GM12878 (cell line): ENCODE results near the gene TSC22D4. TPM values are rescaled to one million over a fixed set of nuclear protein-coding genes. Genes with fewer than 3 reads are reported as not detected.

ENCODE experiments used
- ATAC-seq: fragments of 200-7000 bp; cut with Tn5 transposase; 3 replicates; pipeline ENCODE4 v1.9.1; 2020; ENCODE audit warnings: mild to moderate bottlenecking, moderate library complexity
- BruUV-seq: library from RNA; stranded (reverse); fragments of 400-500 nt; replicated peaks from 2 replicates; lab custom pipeline; 2021; lab: Mats Ljungman, UMichigan
- CTCF ChIA-PET: fragments of 300-600 bp; sonication (Branson Sonifier 250); formaldehyde crosslinking; extraction: SDS; loops from one replicate; lab custom pipeline; 2021; ENCODE audit warnings: inconsistent platforms; lab: Yijun Ruan, JAX
- POLR2A ChIA-PET: fragments of 350-600 bp; formaldehyde crosslinking; extraction: SDS; loops from one replicate; lab custom pipeline; 2021; ENCODE audit warnings: inconsistent platforms; lab: Charles Lee
- RAD21 ChIA-PET: fragments of 300-600 bp; sonication (Branson Sonifier 250); formaldehyde crosslinking; loops from one replicate; lab custom pipeline; 2023; ENCODE audit warnings: antibody characterized with exemption; ENCODE audit not compliant: unreplicated experiment; lab: Charles Lee
- SMC1A ChIA-PET: fragments of 300-600 bp; sonication (Branson Sonifier 250); formaldehyde crosslinking; loops from one replicate; lab custom pipeline; 2023; ENCODE audit not compliant: unreplicated experiment, uncharacterized antibody; lab: Charles Lee
- DNase-seq: peaks from one replicate; pipeline ENCODE4 v3.0.0-alpha.2; 2011; ENCODE audit warnings: low read depth, low spot score
- FAIRE-seq: peaks from 3 replicates; lab custom pipeline; 2011; peaks lifted over from hg19 to GRCh38; lab: Jason Lieb, UNC
- H2AFZ ChIP-seq: 2 replicates; pipeline ENCODE4 v1.6.0; 2011; ENCODE audit warnings: low read depth, low read length, control low read depth; ENCODE audit not compliant: control insufficient read depth
- H3K27ac ChIP-seq: 2 replicates; pipeline ENCODE4 v1.5.1; 2011; ENCODE audit warnings: control low read depth; ENCODE audit not compliant: control insufficient read depth, insufficient read depth
- H3K27me3 ChIP-seq, 2 experiments: replicated peaks in 1 of 2; 2 replicates each; pipeline versions ENCODE4 v1.6.0 to v1.6.1; 2011; ENCODE audit warnings: low read length in 1 of 2; ENCODE audit not compliant: control insufficient read depth in 2 of 2, insufficient read depth in 2 of 2
- H3K36me3 ChIP-seq, 2 experiments: 2 replicates each; pipeline ENCODE4 v1.5.1; 2011; ENCODE audit warnings: low read length in 1 of 2; ENCODE audit not compliant: control insufficient read depth in 2 of 2, insufficient read depth in 2 of 2
- H3K4me1 ChIP-seq: 2 replicates; pipeline ENCODE4 v1.6.1; 2011; ENCODE audit warnings: mild to moderate bottlenecking, low read length, moderate library complexity, mixed read lengths; ENCODE audit not compliant: control insufficient read depth, insufficient read depth
- H3K4me2 ChIP-seq: 2 replicates; pipeline ENCODE4 v1.6.0; 2011; ENCODE audit warnings: control low read depth; ENCODE audit not compliant: control insufficient read depth, insufficient read depth
- H3K4me3 ChIP-seq: fragments of 200-600 bp; sonication (generic); 2 replicates; pipeline ENCODE4 v1.5.1; 2016
- H3K79me2 ChIP-seq: 2 replicates; pipeline ENCODE4 v1.6.0; 2011; ENCODE audit warnings: low read length; ENCODE audit not compliant: control insufficient read depth, insufficient read depth
- H3K9ac ChIP-seq: 2 replicates; pipeline ENCODE4 v1.8.0; 2011; ENCODE audit warnings: low read length, control low read depth, mixed read lengths; ENCODE audit not compliant: control insufficient read depth, insufficient read depth
- H3K9me3 ChIP-seq: replicated peaks from 3 replicates; pipeline ENCODE4 v1.5.1; 2011; ENCODE audit warnings: mild to moderate bottlenecking, low read length; ENCODE audit not compliant: control insufficient read depth, insufficient read depth
- H4K20me1 ChIP-seq: 2 replicates; pipeline ENCODE4 v1.6.0; 2011; ENCODE audit not compliant: control insufficient read depth, insufficient read depth
- CBFB ChIP-seq: IDR thresholded peaks from 2 replicates; pipeline ENCODE4 v1.6.1; 2016; ENCODE audit warnings: antibody characterized with exemption, low read depth
- EZH2 ChIP-seq: IDR thresholded peaks from 2 replicates; pipeline ENCODE4 v1.6.1; 2012; ENCODE audit warnings: low read depth, mild to moderate bottlenecking, control low read depth, inconsistent platforms, low read length, borderline replicate concordance; ENCODE audit not compliant: control insufficient read depth
- IKZF2 ChIP-seq, 2 experiments: fragments of 450-650 bp; IDR thresholded peaks; 2 replicates each; pipeline ENCODE4 v1.6.1; 2017; ENCODE audit warnings: mild to moderate bottlenecking in 2 of 2, moderate library complexity in 2 of 2
- MLLT1 ChIP-seq: fragments of 450-650 bp; IDR thresholded peaks from 2 replicates; pipeline ENCODE4 v1.6.1; 2016; ENCODE audit warnings: mild to moderate bottlenecking
- NRF1 ChIP-seq: conservative IDR thresholded peaks from 2 replicates; pipeline ENCODE4 v1.6.1; 2011; ENCODE audit warnings: mild to moderate bottlenecking, low read depth, low read length, improper control_type of control experiment
- STAT3 ChIP-seq: IDR thresholded peaks from 2 replicates; pipeline ENCODE4 v1.6.1; 2011; ENCODE audit warnings: low read depth, low read length, improper control_type of control experiment
- ZBED1 ChIP-seq: IDR thresholded peaks from 2 replicates; pipeline ENCODE4 v1.6.1; 2016; ENCODE audit warnings: borderline replicate concordance
- ZNF687 ChIP-seq: fragments of 450-650 bp; IDR thresholded peaks from 2 replicates; pipeline ENCODE4 v1.6.1; 2017; ENCODE audit warnings: mild to moderate bottlenecking, moderate library complexity
- WGBS: methylation state at CpG from one replicate; pipeline ENCODE4 v1.1.6; 2016; ENCODE audit warnings: low lambda C conversion rate; ENCODE audit not compliant: insufficient replicate concordance, insufficient coverage; ENCODE audit errors: missing lambda C conversion rate; 5-methylcytosine and 5-hydroxymethylcytosine counted together
- in situ Hi-C: fragments of 300-500 bp; cut with MboI; formaldehyde crosslinking; loops from 9 replicates; pipeline ENCODE4 v1.14.3; 2018; ENCODE audit warnings: mixed read lengths
- intact Hi-C: fragments of 100-400 bp; cut with micrococcal nuclease; formaldehyde crosslinking; loops from one replicate; pipeline ENCODE4 v1.14.2; 2022; ENCODE audit not compliant: unreplicated experiment
- polyA plus RNA-seq, 11 experiments: library from polyadenylated mRNA; depleted of rRNA in 4 of 11; unstranded in 6 of 11; stranded (reverse) in 5 of 11; fragments of >200 nt; fragmentation: Nextera tagmentation in 4 of 11; fragmentation: Illumina TruSeq in 1 of 11; extraction: Ambion mirVana in 4 of 11; extraction: Trizol in 1 of 11; gene quantifications; 1 replicate in 1 of 11; 2 replicates in 10 of 11; pipeline versions ENCODE4 v1.2.1 to v1.2.3, GENCODE V29; 2011 to 2016; ENCODE audit warnings: inconsistent platforms in 2 of 11, missing spikeins in 2 of 11, low read depth in 1 of 11
- total RNA-seq, 4 experiments: library from RNA; depleted of rRNA in 3 of 4; stranded (reverse); fragments of >200 nt in 3 of 4; fragmentation: Illumina TruSeq in 1 of 4; extraction: Trizol in 1 of 4; gene quantifications; 2 replicates each; pipeline versions ENCODE4 v1.2.1 to v1.2.3, GENCODE V29; 2013 to 2021
- TF ChIP-seq, protein P1 (sequence below): fragments of 450-650 bp; IDR thresholded peaks from 2 replicates; pipeline ENCODE4 v1.6.1; 2017; ENCODE audit warnings: mild to moderate bottlenecking

Gene TSC22D4
- total and polyA plus RNA-seq, 10 of the 15 experiments (the other 5 are each of a cell fraction or from before 2014, with no cell fraction given): 0.50 to 65.7 (median 24.4) TPM

DNA sequence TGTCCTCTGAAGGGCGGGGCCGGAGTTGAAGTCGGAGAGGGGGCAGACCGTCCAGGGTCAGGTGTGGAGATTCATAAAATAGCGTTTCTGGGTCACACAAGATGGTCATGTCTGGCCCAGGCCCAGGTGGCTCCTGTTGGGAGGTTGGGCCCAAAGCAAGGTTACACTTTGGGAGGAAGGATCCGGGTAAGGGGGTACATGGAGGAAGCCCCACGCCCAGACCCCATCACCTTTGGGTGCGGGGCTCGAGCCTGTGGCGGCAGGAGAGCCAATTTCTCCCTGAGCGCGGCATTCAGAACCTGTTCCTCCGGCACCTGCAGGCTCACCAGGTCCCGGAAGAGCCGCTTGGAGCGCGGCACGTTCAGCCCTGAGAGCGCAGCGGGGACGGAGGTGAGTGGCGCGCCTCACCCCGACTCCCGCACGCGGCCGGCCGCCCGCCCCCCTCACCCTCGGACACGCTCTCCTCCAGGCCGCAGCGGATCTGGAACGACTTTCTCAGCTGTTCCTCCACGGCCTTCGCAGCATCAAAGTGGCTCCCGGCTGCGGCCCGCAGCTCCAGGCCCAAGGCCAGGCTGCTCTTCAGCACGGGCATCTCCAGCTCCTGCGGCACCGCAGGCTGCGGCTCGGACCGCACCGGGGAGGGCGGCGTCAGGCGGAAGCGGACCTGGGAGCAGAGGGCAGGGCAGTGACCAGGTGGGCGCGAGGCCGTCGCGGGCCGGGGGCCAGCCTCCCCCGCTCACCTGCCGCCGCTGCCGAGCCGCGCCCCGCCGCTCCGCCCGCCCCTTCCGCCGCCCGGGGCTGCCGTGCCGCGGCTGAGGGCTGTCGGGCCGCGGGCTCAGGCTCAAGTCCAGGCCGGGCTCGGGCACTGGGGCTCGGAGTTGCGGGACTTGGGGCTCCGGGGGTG is 43.4 kb downstream of the TSC22D4 start (continued):
- 0 out of 2 replicates have a peak, but pooled peaks have one; percentile 39 for TF ChIP-seq ZNF687

GRCh38 chr7:100434297-100435144 is 44.5 kb downstream of the TSC22D4 start:
- ATAC-seq (no peak), FAIRE-seq (no peak), DNase-seq (no peak)
- RAD21 ChIA-PET: interaction anchor here (0.7 kb wide), 1 partner anchor 271 kb away, joined by 3 read pairs; no protein-coding TSS in a partner anchor
- SMC1A ChIA-PET: interaction anchor here (0.6 to 1.4 kb wide), 6 partner anchors 16 to 69 kb away, joined by 3 to 6 read pairs (median 3); no protein-coding TSS in a partner anchor
- H2AFZ ChIP-seq: no peak overlapping the region
- peaks cover 24% of the 10 kb centered on the region for H3K4me1 ChIP-seq
- no peak for TF ChIP-seq MLLT1
- TF ChIP-seq, protein P1, sequence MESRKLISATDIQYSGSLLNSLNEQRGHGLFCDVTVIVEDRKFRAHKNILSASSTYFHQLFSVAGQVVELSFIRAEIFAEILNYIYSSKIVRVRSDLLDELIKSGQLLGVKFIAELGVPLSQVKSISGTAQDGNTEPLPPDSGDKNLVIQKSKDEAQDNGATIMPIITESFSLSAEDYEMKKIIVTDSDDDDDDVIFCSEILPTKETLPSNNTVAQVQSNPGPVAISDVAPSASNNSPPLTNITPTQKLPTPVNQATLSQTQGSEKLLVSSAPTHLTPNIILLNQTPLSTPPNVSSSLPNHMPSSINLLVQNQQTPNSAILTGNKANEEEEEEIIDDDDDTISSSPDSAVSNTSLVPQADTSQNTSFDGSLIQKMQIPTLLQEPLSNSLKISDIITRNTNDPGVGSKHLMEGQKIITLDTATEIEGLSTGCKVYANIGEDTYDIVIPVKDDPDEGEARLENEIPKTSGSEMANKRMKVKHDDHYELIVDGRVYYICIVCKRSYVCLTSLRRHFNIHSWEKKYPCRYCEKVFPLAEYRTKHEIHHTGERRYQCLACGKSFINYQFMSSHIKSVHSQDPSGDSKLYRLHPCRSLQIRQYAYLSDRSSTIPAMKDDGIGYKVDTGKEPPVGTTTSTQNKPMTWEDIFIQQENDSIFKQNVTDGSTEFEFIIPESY: 0 out of 2 replicates have a peak, but pooled peaks have one; percentile 15
- no peak for TF ChIP-seq EZH2
- no peak for TF ChIP-seq NRF1
- no peak for TF ChIP-seq STAT3
- TF ChIP-seq ZBED1: no peak
- no peak for TF ChIP-seq CBFB
- TF ChIP-seq IKZF2 (IDR thresholded peaks at IDR 0.05): no peak
- no peaks in the 10 kb centered on the region for H3K9me3 ChIP-seq
- CTCF ChIA-PET: interaction anchor here (0.5 to 1.9 kb wide), 7 partner anchors 8 to 125 kb away, joined by 3 to 8 read pairs (median 4); no protein-coding TSS in a partner anchor
- H3K4me2 ChIP-seq: peak overlapping the region; percentile 94
- WGBS: 62% methylated on average over 22 of the region's 22 CpGs
- BruUV-seq: no TSS peak
- peaks cover 5 to 16% of the 10 kb centered on the region in 2 experiments; a peak in 3 of 4 replicates for H3K36me3 ChIP-seq
- intact Hi-C loops: no loop called here
- in situ Hi-C loops: no loop called here
- peak overlapping the region; percentile 83 for H3K9ac ChIP-seq
- peaks cover 54% of the 10 kb centered on the region for H3K79me2 ChIP-seq
- H4K20me1 ChIP-seq: no peaks in the 10 kb centered on the region
- no peaks in the 10 kb centered on the region for H3K27me3 ChIP-seq
- POLR2A ChIA-PET: interaction anchor here (1.0 to 1.6 kb wide), 5 partner anchors 10 to 47 kb away, joined by 3 to 5 read pairs (median 4); no protein-coding TSS in a partner anchor
- H3K27ac ChIP-seq: peak overlapping the region; percentile 92
- peak overlapping the region; percentile 91 for H3K4me3 ChIP-seq
